Naive thymus-derived CD4-positive, alpha-beta T cell (primary cell): ENCODE data around the gene TOP3B. TPM values are rescaled to one million over a fixed set of nuclear protein-coding genes. Genes with fewer than 3 reads are reported as not detected.
A peak's percentile ranks its signal among the peaks of the same experiment; 100 is the strongest.

Experiments used
- ATAC-seq: fragments of 150-1000 bp; cut with Tn5 transposase; 2 replicates; pipeline ENCODE4 v1.10.0; 2021; ENCODE audit warnings: mild to moderate bottlenecking, moderate library complexity
- CTCF ChIA-PET: fragments of 350-600 bp; sonication (Branson Sonifier 250); formaldehyde crosslinking; loops from one replicate; lab custom pipeline; 2021; ENCODE audit warnings: antibody characterized with exemption; lab: Charles Lee
- POLR2A ChIA-PET: fragments of 350-600 bp; sonication (Branson Sonifier 250); formaldehyde crosslinking; loops from one replicate; lab custom pipeline; 2021; ENCODE audit warnings: antibody characterized with exemption, inconsistent platforms; lab: Charles Lee
- DNase-seq, 9 donors: peaks; one replicate each; pipeline versions ENCODE4 v3.0.0 to v3.0.0-alpha.2; 2020 to 2022; ENCODE audit warnings: mixed read lengths in 1 of 9
- H3K27ac ChIP-seq: one replicate; pipeline ENCODE4 v1.7.0; 2013; ENCODE audit warnings: mild to moderate bottlenecking, low read depth, low read length, moderate library complexity
- H3K27me3 ChIP-seq, 2 donors: one replicate each; pipeline ENCODE4 v1.7.0; 2013; ENCODE audit warnings: low read length in 2 of 2, mild to moderate bottlenecking in 2 of 2, moderate library complexity in 2 of 2; ENCODE audit not compliant: control insufficient read depth in 2 of 2, insufficient read depth in 2 of 2
- H3K36me3 ChIP-seq, 3 experiments: 1 replicate in 2 of 3; 2 replicates in 1 of 3; pipeline ENCODE4 v1.7.0; 2013; ENCODE audit warnings: low read length in 3 of 3, mild to moderate bottlenecking in 3 of 3, moderate library complexity in 1 of 3; ENCODE audit not compliant: insufficient read depth in 3 of 3, control insufficient read depth in 2 of 3
- H3K4me1 ChIP-seq, 2 donors: one replicate each; pipeline ENCODE4 v1.7.0; 2013; ENCODE audit warnings: low read length in 2 of 2, mild to moderate bottlenecking in 2 of 2, moderate library complexity in 1 of 2; ENCODE audit not compliant: control insufficient read depth in 2 of 2, insufficient read depth in 2 of 2
- H3K4me3 ChIP-seq: 2 replicates; pipeline ENCODE4 v1.7.0; 2013; ENCODE audit warnings: mild to moderate bottlenecking, low read length
- H3K9me3 ChIP-seq, 3 experiments: 1 replicate in 2 of 3; 2 replicates in 1 of 3; pipeline ENCODE4 v1.7.0; 2013; ENCODE audit warnings: low read length in 3 of 3; ENCODE audit not compliant: control insufficient read depth in 2 of 3
- H3K27ac Mint-ChIP-seq, 9 donors: one replicate each; pipeline ENCODE4 v1.8.0; 2020 to 2022; ENCODE audit warnings: mixed read lengths in 9 of 9, mild to moderate bottlenecking in 8 of 9, moderate library complexity in 5 of 9, inconsistent platforms in 2 of 9
- H3K27me3 Mint-ChIP-seq, 5 donors: one replicate each; pipeline ENCODE4 v1.8.0; 2021 to 2022; ENCODE audit warnings: mixed read lengths in 5 of 5, mild to moderate bottlenecking in 1 of 5
- H3K36me3 Mint-ChIP-seq, 5 donors: one replicate each; pipeline ENCODE4 v1.8.0; 2020 to 2022; ENCODE audit warnings: mixed read lengths in 5 of 5, mild to moderate bottlenecking in 3 of 5, inconsistent platforms in 1 of 5
- H3K4me1 Mint-ChIP-seq, 7 donors: one replicate each; pipeline ENCODE4 v1.8.0; 2020 to 2022; ENCODE audit warnings: mixed read lengths in 7 of 7, mild to moderate bottlenecking in 3 of 7, inconsistent platforms in 1 of 7
- H3K4me3 Mint-ChIP-seq, 10 donors: one replicate each; pipeline ENCODE4 v1.8.0; 2020 to 2022; ENCODE audit warnings: mild to moderate bottlenecking in 10 of 10, mixed read lengths in 10 of 10, moderate library complexity in 6 of 10, inconsistent platforms in 2 of 10
- H3K9me3 Mint-ChIP-seq, 11 donors: one replicate each; pipeline ENCODE4 v1.8.0; 2020 to 2022; ENCODE audit warnings: mixed read lengths in 11 of 11, mild to moderate bottlenecking in 4 of 11, inconsistent platforms in 1 of 11, moderate library complexity in 1 of 11
- intact Hi-C, 2 donors: fragments of 100-400 bp; cut with micrococcal nuclease; formaldehyde crosslinking; loops; one replicate each; pipeline ENCODE4 v1.15.1; 2023
- polyA plus RNA-seq, 2 donors: library from polyadenylated mRNA; unstranded; fragments of 300-500 nt; fragmentation: Illumina TruSeq; gene quantifications; one replicate each; pipeline ENCODE4 v1.2.3, GENCODE V29; 2021
- total RNA-seq, 6 experiments: library from RNA in 5 of 6; stranded (reverse) in 5 of 6; gene quantifications; 1 replicate in 5 of 6; 2 replicates in 1 of 6; pipeline ENCODE4 v1.2.3 and lab custom pipeline; 2021 to 2026

Gene TOP3B, protein sequence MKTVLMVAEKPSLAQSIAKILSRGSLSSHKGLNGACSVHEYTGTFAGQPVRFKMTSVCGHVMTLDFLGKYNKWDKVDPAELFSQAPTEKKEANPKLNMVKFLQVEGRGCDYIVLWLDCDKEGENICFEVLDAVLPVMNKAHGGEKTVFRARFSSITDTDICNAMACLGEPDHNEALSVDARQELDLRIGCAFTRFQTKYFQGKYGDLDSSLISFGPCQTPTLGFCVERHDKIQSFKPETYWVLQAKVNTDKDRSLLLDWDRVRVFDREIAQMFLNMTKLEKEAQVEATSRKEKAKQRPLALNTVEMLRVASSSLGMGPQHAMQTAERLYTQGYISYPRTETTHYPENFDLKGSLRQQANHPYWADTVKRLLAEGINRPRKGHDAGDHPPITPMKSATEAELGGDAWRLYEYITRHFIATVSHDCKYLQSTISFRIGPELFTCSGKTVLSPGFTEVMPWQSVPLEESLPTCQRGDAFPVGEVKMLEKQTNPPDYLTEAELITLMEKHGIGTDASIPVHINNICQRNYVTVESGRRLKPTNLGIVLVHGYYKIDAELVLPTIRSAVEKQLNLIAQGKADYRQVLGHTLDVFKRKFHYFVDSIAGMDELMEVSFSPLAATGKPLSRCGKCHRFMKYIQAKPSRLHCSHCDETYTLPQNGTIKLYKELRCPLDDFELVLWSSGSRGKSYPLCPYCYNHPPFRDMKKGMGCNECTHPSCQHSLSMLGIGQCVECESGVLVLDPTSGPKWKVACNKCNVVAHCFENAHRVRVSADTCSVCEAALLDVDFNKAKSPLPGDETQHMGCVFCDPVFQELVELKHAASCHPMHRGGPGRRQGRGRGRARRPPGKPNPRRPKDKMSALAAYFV
- total RNA-seq (10 to 100 TPM; 43.4 to 80.5 (median 59.1) TPM), polyA plus RNA-seq (10 to 100 TPM in 1 of 2 donors, 1 to 10 TPM in 1; 8.4 to 16.2 TPM), total RNA-seq (lab: John Stamatoyannopoulos, UW) (33.0 reads per million, percentile 62 among the genes with 10 or more reads in this experiment)

DNA sequence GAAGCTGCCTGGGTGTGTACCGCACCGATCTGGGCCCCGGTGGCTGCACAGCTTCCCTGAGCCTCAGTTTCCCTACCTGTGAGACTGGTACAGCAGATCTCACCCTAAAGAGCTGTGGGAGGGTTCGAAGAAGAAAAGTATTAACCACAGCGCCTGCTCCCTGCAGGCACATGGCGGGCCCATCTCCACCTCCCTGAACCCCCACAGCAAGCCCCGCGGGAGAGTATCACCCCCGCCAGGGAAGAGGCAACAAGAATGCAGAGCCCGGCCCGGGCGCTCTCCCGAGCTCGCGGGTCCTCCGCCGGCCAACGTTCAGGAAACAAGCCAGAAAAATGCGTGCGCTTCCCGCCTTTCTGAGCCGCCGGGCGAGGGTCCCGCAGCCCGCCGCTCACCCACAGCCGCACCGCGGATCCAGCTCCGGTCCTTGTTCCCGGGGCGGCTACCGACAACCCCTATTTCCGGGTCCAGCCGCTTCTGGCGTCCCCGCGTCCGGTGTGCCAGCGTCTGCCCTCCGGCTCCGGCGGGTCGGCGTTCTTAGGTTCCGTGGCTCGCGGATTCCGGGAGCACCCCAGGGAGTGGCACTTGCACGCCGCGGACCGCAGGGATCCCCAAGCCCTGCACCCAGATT lies at the start of gene TOP3B:
TSS of gene TOP3B (minus strand) at position 450 of the 628 bp plus-strand sequence. CDS start 7,078 bp downstream, outside the sequence.
- Mint-ChIP-seq H3K27me3 (no peaks in the 10 kb centered on the region), H3K9me3 (no peaks in the 10 kb centered on the region), H3K4me3 (peak within 1 kb of the TSS; percentile 86 to 92 (median 89)), H3K4me1 (peaks cover 14 to 51% (median 47%) of the 10 kb centered on the region in 7 donors), H3K27ac (peak within 1 kb of the TSS; percentile 81 to 94 (median 87)), H3K36me3 (no peaks in the 10 kb centered on the region)
- Histone ChIP-seq H3K27me3 (no peaks in the 10 kb centered on the region), H3K36me3 (peaks cover 0 to 17% (median 0%) of the 10 kb centered on the region in 3 experiments), H3K27ac (peak within 1 kb of the TSS; percentile 86), H3K9me3 (no peaks in the 10 kb centered on the region), H3K4me3 (peak within 1 kb of the TSS; percentile 90), H3K4me1 (peaks cover 12% of the 10 kb centered on the region in 2 donors)
- ATAC-seq (peak; percentile 95), DNase-seq (peak; percentile 66 to 87 (median 74))
- intact Hi-C loops: loop anchor here in 1 of 2 donors (5.0 kb wide), 1 partner anchor 35 kb away; no protein-coding TSS in a partner anchor
- ChIA-PET CTCF (interaction anchor here (0.7 to 1.5 kb wide), 3 partner anchors 10 to 263 kb away, joined by 3 to 6 read pairs (median 3); no protein-coding TSS in a partner anchor), POLR2A (interaction anchor here (0.6 to 1.9 kb wide), 6 partner anchors 9 to 1085 kb away, joined by 3 to 6 read pairs (median 4); no protein-coding TSS in a partner anchor)

DNA sequence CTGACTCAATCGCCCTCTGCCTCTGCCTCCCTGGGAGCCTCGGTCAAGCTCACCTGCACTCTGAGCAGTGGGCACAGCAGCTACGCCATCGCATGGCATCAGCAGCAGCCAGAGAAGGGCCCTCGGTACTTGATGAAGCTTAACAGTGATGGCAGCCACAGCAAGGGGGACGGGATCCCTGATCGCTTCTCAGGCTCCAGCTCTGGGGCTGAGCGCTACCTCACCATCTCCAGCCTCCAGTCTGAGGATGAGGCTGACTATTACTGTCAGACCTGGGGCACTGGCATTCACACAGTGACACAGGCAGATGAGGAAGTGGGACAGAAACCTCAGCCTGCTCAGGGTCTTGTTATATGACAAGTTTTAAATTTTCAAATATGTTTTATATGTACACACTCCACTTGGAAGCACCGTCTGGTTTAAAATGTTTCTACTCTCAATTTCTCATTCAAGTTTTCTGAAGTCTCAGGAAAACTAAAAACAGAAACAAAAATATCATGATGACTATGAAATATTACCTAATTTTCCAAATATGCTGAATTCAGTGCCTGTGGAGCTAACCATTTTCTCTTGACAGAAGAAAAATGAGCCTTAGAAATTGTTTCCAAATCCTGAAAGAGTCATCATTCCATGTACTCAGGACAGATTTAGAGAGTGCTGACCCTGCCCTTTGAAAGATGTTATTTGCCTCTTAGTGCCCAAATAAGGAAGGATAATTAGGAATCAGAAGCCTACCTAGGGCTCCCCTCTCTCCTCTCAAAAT lies 48.8 kb upstream of the TOP3B start:
- intact Hi-C loops: no loop called here
- no peak for ATAC-seq
- no peaks in the 10 kb centered on the region for H3K4me1 Mint-ChIP-seq

DNA sequence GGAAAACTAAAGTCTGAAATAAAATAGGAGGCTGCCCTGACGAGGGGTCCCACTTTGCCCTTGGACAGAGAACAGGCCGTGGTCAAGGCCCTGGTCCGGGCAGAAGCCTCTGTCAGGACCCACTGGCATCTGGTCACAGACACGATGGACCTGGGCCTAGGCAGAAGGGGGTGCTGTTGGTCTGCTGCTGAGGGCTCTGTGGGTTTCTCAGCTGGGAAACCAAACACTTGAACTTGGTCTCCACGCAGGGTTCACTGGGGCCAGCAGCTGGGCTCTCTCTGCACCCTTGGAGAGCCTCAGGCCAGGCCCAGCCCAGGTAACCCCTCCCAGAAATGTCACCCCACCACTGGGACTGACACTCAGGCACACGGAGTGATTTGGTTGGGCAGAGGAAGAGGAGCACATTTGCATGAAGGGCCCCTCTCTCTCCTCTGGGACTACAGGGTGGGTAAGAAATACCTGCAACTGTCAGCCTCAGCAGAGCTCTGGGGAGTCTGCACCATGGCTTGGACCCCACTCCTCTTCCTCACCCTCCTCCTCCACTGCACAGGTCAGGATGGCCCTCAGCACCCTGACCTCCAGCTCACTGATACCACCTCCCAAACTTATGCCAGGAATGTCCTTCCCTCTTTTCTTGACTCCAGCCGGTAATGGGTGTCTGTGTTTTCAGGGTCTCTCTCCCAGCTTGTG lies 48.1 kb upstream of the TOP3B start:
- Mint-ChIP-seq H3K27ac (no peak overlapping the region), H3K36me3 (no peaks in the 10 kb centered on the region), H3K9me3 (no peaks in the 10 kb centered on the region), H3K4me3 (no peak overlapping the region), H3K27me3 (peaks cover 4 to 8% (median 6%) of the 10 kb centered on the region in 5 donors), H3K4me1 (no peaks in the 10 kb centered on the region)
- ATAC-seq (no peak), DNase-seq (no peak)
- no peaks in the 10 kb centered on the region for H3K9me3 ChIP-seq
- H3K4me1 ChIP-seq: no peaks in the 10 kb centered on the region
- ChIA-PET CTCF (no interaction called here), POLR2A (no interaction called here)
- no peaks in the 10 kb centered on the region for H3K36me3 ChIP-seq
- no peak overlapping the region for H3K4me3 ChIP-seq
- H3K27me3 ChIP-seq: no peaks in the 10 kb centered on the region
- intact Hi-C loops: no loop called here
- no peak overlapping the region for H3K27ac ChIP-seq

More for the DNA sequence above, 48.8 kb upstream of the TOP3B start:
- no peak overlapping the region for H3K27ac Mint-ChIP-seq
- ChIA-PET CTCF (no interaction called here), POLR2A (no interaction called here)
- H3K9me3 Mint-ChIP-seq: no peaks in the 10 kb centered on the region
- Histone ChIP-seq H3K4me1 (no peaks in the 10 kb centered on the region), H3K27me3 (no peaks in the 10 kb centered on the region), H3K9me3 (no peaks in the 10 kb centered on the region), H3K4me3 (no peak overlapping the region), H3K27ac (no peak overlapping the region), H3K36me3 (no peaks in the 10 kb centered on the region)
- no peaks in the 10 kb centered on the region for H3K36me3 Mint-ChIP-seq
- no peak overlapping the region for H3K4me3 Mint-ChIP-seq
- DNase-seq: no peak
- peaks cover 5 to 11% (median 8%) of the 10 kb centered on the region in 5 donors for H3K27me3 Mint-ChIP-seq

DNA sequence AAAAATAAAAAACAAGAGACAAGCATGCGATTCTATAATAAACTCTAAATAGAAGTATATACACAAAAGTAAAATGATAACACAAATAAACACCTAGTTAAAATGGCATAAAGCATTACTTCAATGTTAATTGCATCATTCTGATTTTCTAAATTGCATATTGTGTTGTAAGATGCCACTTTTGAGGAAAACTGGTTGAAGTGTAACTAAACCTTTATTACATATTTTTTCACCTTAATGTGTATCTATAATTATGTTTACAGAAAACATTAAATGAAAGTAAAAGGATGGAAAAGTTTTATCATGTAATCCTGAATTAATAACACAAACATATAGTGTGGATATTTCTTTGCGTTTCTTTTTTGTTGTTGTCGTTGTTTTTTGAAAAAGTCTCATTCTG lies 45.4 kb upstream of the TOP3B start:
- Histone ChIP-seq H3K36me3 (no peaks in the 10 kb centered on the region), H3K9me3 (no peaks in the 10 kb centered on the region), H3K27ac (no peak overlapping the region), H3K27me3 (no peaks in the 10 kb centered on the region), H3K4me3 (no peak overlapping the region), H3K4me1 (no peaks in the 10 kb centered on the region)
- POLR2A ChIA-PET: no interaction called here
- no peaks in the 10 kb centered on the region for H3K4me1 Mint-ChIP-seq
- no peaks in the 10 kb centered on the region for H3K36me3 Mint-ChIP-seq
- no peak for DNase-seq
- no peaks in the 10 kb centered on the region for H3K9me3 Mint-ChIP-seq
- H3K4me3 Mint-ChIP-seq: no peak overlapping the region
- ATAC-seq: no peak
- CTCF ChIA-PET: no interaction called here
- peaks cover 0 to 2% (median 0%) of the 10 kb centered on the region in 5 donors for H3K27me3 Mint-ChIP-seq
- intact Hi-C loops: no loop called here
- no peak overlapping the region for H3K27ac Mint-ChIP-seq

DNA sequence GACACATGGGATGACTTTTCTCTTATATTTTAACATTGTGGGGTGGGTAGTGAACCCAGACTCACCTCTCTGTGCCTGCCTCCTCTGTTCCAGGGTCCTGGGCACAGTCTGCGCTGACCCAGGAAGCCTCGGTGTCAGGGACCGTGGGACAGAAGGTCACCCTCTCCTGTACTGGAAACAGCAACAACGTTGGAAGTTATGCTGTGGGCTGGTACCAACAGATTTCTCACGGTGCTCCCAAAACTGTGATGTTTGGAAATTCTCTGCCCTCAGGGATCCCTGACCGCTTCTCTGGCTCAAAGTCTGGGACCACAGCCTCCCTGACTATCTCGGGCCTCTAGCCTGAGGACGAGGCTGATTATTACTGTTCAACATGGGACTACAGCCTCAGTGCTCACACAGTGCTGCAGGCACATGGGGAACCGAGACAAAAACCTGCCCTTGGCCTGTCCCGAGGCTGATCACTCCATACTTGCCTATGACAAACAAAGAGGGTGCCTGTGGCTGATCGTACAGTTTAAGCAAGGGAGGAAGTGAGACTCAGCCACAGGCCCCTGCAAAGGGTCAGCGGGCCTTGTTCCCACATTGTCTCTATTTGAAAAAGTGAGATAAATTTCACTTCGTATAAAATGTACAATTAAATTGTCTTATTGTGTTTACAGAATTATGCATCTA lies 43.7 kb upstream of the TOP3B start:
- H3K36me3 Mint-ChIP-seq: no peaks in the 10 kb centered on the region
- H3K4me3 Mint-ChIP-seq: no peak overlapping the region
- CTCF ChIA-PET: no interaction called here
- H3K4me1 Mint-ChIP-seq: no peaks in the 10 kb centered on the region
- POLR2A ChIA-PET: no interaction called here
- Histone ChIP-seq H3K27ac (no peak overlapping the region), H3K4me3 (no peak overlapping the region), H3K36me3 (no peaks in the 10 kb centered on the region), H3K9me3 (no peaks in the 10 kb centered on the region), H3K4me1 (no peaks in the 10 kb centered on the region), H3K27me3 (no peaks in the 10 kb centered on the region)
- DNase-seq: no peak
- intact Hi-C loops: no loop called here
- peaks cover 0 to 4% (median 0%) of the 10 kb centered on the region in 5 donors for H3K27me3 Mint-ChIP-seq
- no peak overlapping the region for H3K27ac Mint-ChIP-seq
- H3K9me3 Mint-ChIP-seq: no peaks in the 10 kb centered on the region
- no peak for ATAC-seq
